ENCODE measurements around the gene EPHB2. TPM values are rescaled to one million over a fixed set of nuclear protein-coding genes. Genes with fewer than 3 reads are reported as not detected.

Gene EPHB2
- total and polyA plus RNA-seq, 2 of the 13 experiments (the other 11 are each of a cell fraction or from before 2014, with no cell fraction given): 0.03 to 0.11 TPM

GRCh38 chr1:22878626-22879025 lies 168.0 kb downstream of the EPHB2 start:
- no TSS peak for BruUV-seq (replicated peaks)
- Histone ChIP-seq H4K20me1 (ENCODE audit: insufficient read depth, low read length) (no peaks in the 10 kb centered on the region), H3K4me1 (ENCODE audit: insufficient read depth, low read length) (no peaks in the 10 kb centered on the region), H3K4me2 (ENCODE audit: low read depth, low read length) (no peak overlapping the region), H3K9me3 (ENCODE audit: low read length) (no peaks in the 10 kb centered on the region), H3K4me3 (replicated peaks in 1 of 3; ENCODE audit: insufficient read depth in 1 of 3, low read depth in 2 of 3, low read length in 3 of 3) (no peak overlapping the region), H3K79me2 (ENCODE audit: insufficient read depth, low read length) (no peaks in the 10 kb centered on the region), H3K9ac (ENCODE audit: insufficient read depth, low read depth, low read length) (no peak overlapping the region), H3K27ac (ENCODE audit: extremely low read length, insufficient read depth, low read length) (no peak overlapping the region), H3K36me3 (replicated peaks in 1 of 2; ENCODE audit: control insufficient read depth in 1 of 2, insufficient read depth in 2 of 2, low read length in 2 of 2) (no peaks in the 10 kb centered on the region), H2AFZ (ENCODE audit: low read length) (no peak overlapping the region), H3K27me3 (ENCODE audit: control insufficient read depth in 1 of 2, insufficient read depth in 2 of 2, low read length in 2 of 2) (peaks cover 10 to 50% of the 10 kb centered on the region in 2 experiments; a peak in 4 of 5 replicates)
- in situ Hi-C loops (cut with HindIII; ENCODE audit: extremely low pct_ligation_motif_present, low pct_unique_long_range_greater_than_20kb): loop anchor here (25.0 kb wide), 1 partner anchor 166 kb away; the partner anchor contains the start of gene EPHB2
- ChIA-PET CTCF (ENCODE audit: low intra/inter-chr PET ratio, low total read pairs) (no interaction called here), POLR2A (no interaction called here)
- 24% methylated on average over 2 of the region's 13 CpGs for WGBS (ENCODE audit: low lambda C conversion rate)
- DNase-seq (ENCODE audit: low spot score) (no peak), FAIRE-seq (no peak), ATAC-seq (no peak)
- intact Hi-C loops (cut with micrococcal nuclease; ENCODE audit: unreplicated experiment): no loop called here
- no peak for TF ChIP-seq TBP (CRISPR knock-in tag; IDR thresholded peaks at IDR 0.05)
- no peak for TF ChIP-seq NFRKB (IDR thresholded peaks at IDR 0.05)
- no peak for TF ChIP-seq ZNF12 (CRISPR knock-in tag; IDR thresholded peaks at IDR 0.05)
- no peak for TF ChIP-seq SALL2 (CRISPR knock-in tag; IDR thresholded peaks at IDR 0.05)
- no peak for TF ChIP-seq ZNF589 (CRISPR knock-in tag; conservative IDR thresholded peaks at IDR 0.05)
- TF ChIP-seq ZNF749 (CRISPR knock-in tag; IDR thresholded peaks at IDR 0.05; ENCODE audit: borderline replicate concordance): no peak
- TF ChIP-seq RCOR2 (CRISPR knock-in tag; IDR thresholded peaks at IDR 0.05): no peak
- TF ChIP-seq MAFG (CRISPR knock-in tag; IDR thresholded peaks at IDR 0.05): no peak
- TF ChIP-seq, protein P1, sequence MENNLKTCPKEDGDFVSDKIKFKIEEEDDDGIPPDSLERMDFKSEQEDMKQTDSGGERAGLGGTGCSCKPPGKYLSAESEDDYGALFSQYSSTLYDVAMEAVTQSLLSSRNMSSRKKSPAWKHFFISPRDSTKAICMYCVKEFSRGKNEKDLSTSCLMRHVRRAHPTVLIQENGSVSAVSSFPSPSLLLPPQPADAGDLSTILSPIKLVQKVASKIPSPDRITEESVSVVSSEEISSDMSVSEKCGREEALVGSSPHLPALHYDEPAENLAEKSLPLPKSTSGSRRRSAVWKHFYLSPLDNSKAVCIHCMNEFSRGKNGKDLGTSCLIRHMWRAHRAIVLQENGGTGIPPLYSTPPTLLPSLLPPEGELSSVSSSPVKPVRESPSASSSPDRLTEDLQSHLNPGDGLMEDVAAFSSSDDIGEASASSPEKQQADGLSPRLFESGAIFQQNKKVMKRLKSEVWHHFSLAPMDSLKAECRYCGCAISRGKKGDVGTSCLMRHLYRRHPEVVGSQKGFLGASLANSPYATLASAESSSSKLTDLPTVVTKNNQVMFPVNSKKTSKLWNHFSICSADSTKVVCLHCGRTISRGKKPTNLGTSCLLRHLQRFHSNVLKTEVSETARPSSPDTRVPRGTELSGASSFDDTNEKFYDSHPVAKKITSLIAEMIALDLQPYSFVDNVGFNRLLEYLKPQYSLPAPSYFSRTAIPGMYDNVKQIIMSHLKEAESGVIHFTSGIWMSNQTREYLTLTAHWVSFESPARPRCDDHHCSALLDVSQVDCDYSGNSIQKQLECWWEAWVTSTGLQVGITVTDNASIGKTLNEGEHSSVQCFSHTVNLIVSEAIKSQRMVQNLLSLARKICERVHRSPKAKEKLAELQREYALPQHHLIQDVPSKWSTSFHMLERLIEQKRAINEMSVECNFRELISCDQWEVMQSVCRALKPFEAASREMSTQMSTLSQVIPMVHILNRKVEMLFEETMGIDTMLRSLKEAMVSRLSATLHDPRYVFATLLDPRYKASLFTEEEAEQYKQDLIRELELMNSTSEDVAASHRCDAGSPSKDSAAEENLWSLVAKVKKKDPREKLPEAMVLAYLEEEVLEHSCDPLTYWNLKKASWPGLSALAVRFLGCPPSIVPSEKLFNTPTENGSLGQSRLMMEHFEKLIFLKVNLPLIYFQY (CRISPR knock-in tag; IDR thresholded peaks at IDR 0.05; ENCODE audit: borderline replicate concordance): no peak

Measured in HepG2 (cell line).